NCI-H460 (cell line): ENCODE data around the gene PDK4. TPM values are rescaled to one million over a fixed set of nuclear protein-coding genes. Genes with fewer than 3 reads are reported as not detected.
"Not testable (repeated sequence)": the region's sequence is repeated elsewhere in the genome, so short reads cannot be mapped to it uniquely, and the experiment has no call there.

ENCODE experiments used
- DNase-seq: peaks from one replicate; pipeline ENCODE4 v3.0.0-alpha.2; 2016; ENCODE audit warnings: low read depth; ENCODE audit errors: extremely low read depth
- total RNA-seq: library from RNA; depleted of rRNA; stranded (reverse); fragments of >200 nt; shearing (Covaris generic); gene quantifications from 2 replicates; pipeline ENCODE4 v1.2.3, GENCODE V29; 2014

The PDK4 gene
- total RNA-seq, 1 experiment from 2014 or later, result 6.2 TPM

- no peak for DNase-seq
Observed at GRCh38 chr7:95579318-95579717, 17.0 kb downstream of the PDK4 start.

- no peak for DNase-seq
Observed at GRCh38 chr7:95578299-95578855, 17.9 kb downstream of the PDK4 start.

- no peak for DNase-seq
Observed at GRCh38 chr7:95577137-95577536, 19.2 kb downstream of the PDK4 start.

DNA sequence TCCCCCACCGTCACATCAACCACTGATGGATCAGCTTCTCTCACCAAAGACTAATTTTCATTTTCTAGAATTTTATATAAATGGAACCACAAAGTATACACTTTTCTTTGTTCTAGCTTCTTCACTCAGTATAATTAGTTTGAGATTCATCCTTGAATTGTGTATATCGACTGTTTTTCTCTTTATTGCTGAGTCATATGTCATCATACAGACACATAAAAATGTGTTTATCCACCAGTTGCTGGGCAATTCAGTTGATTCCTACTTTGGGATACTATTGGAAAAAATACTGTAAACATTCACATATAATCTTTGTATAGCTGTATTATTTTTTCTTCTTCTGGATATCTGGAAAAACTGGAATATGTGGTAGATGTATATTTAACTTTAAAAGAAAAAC lies 26.6 kb downstream of the PDK4 start:
- no peak for DNase-seq

- DNase-seq, result no peak
Observed at GRCh38 chr7:95560674-95561073, 35.6 kb downstream of the PDK4 start.

- no peak for DNase-seq
Observed at GRCh38 chr7:95558864-95559263, 37.5 kb downstream of the PDK4 start.

GRCh38 chr7:95556777-95557176 lies 39.5 kb downstream of the PDK4 start:
- no peak for DNase-seq

DNA sequence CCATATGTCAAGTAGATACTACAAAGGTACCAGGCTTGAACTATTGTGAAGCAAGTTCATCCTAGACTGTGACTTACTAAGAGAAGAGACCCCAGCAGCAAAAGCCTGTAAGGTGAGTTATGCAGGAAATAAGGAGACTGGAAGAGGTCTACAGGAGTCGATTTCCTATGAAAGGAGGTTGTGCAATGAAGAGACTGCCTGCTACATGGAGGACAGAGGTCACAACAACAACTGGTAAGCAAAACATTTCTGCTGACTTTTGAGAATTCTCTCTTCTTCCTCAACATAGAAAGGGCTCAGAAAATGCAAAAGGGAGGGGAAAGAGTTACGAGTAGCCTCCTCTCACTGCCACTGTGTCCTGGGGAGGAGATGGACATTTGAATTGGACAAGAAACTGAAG lies 42.4 kb downstream of the PDK4 start:
- DNase-seq, result no peak

GRCh38 chr7:95552010-95552926 lies 44.0 kb downstream of the PDK4 start:
- not testable (repeated sequence) for DNase-seq

- DNase-seq, result no peak
Observed at GRCh38 chr7:95550546-95550945, 45.8 kb downstream of the PDK4 start.

GRCh38 chr7:95549818-95550529 lies 46.3 kb downstream of the PDK4 start:
- DNase-seq, result peak; percentile 65

- no peak for DNase-seq
Observed at GRCh38 chr7:95547361-95548348, 48.7 kb downstream of the PDK4 start.

DNA sequence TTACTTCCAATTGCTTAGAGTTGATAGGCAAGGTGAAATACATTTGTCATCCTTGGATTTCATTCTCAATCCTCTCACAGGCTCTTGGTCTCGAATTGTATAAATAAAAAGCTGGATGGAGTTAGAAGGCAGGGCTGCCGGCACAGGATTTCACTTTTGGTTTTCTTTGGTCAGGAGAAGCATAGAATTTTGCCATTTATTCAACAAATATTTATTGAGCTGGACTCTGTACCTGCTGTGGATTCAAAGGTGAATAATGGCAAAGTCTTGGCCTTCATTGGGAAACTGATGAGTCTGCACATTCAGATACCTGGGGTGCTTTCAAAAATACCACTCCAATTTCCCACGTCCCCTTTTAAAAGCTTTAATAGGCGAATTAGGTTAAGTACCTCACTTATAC lies 49.7 kb downstream of the PDK4 start:
- no peak for DNase-seq

DNA sequence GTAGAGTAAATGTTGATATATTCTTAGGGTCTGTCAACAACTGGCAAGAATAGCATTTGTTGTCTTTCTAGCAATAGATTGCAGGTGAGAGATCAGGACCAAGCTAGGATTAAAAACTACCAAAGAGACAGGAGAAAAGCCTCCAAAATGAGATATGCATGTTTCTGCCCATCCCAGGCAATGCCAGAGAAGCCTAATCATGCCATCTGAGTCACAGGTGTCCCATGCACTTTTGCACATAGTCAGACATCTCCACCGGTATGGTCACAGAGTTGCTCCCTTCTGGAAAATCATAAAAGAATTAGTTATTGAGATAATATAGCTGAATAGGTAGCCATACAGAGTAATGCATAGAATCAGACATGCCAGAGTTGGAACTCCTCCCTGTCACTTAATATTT lies 50.6 kb downstream of the PDK4 start:
- peak; percentile 6 for DNase-seq

DNA sequence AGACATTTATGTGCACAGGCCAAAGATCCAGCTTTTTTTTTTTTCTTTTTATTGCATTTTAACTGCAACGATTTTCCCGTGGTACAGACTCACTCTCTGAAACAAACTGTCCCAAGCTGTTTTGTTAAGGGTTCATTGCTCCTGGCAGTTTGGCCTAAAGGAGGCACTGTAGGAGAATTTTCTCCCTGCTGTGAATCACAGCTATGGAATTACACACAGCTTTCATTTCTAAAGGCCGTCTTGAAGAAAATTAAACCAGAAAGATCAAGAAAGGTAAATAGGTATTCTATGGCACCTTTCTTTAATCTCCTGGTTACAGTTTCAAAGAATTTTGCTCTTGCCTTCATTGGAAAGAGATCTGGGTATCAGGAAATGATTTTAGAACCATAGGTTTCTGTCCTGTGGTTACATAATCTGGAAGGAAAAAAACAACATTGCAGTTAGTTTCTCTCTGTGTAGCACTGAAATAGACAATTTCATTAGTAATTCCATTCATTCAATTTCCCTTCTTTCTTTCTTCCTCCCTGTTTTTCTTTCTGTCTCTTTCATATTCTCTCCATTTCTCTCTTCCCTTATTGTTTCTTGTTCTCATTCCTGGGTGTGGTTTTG lies 51.2 kb downstream of the PDK4 start:
- DNase-seq, result peak; percentile 62

GRCh38 chr7:95544171-95544570 lies 52.1 kb downstream of the PDK4 start:
- no peak for DNase-seq

DNA sequence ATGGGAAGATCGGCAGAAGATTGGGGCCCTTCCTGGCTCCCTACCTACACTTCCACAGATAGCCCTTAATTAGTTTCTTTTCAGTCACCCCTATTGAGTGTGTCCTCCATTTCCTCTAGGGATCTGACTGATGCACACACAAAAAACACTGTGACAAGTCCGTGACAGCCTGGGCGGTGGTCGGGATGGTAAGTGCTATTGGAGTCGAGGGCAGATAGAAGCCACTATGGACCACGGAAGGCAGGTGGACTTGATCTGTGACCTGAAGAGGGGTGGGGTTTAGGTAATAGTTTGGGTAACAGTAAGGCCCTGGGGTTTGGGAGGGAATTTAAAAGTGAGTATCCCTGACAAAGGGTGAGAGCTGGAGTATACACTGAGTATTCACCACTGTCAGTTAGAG lies 53.0 kb downstream of the PDK4 start:
- no peak for DNase-seq

DNA sequence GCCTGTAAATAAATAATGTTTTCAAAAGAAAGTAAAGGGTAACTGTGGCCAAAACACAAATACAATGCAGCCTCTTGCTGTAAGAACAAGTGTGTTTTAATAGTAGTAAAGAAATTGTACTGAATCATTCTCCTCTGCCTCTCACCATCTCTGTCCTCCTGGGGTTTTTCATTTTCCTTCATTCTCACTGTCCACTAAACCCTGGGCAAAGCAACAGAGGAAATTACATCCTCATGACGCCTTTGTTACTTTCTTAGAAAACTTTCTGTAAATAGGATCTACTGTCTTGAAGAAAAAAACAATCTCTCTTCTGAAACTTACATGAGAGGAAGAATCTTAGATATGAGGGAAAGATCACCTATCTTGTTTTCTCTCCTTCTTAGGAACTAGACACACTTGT lies 56.0 kb downstream of the PDK4 start:
- no peak for DNase-seq

DNA sequence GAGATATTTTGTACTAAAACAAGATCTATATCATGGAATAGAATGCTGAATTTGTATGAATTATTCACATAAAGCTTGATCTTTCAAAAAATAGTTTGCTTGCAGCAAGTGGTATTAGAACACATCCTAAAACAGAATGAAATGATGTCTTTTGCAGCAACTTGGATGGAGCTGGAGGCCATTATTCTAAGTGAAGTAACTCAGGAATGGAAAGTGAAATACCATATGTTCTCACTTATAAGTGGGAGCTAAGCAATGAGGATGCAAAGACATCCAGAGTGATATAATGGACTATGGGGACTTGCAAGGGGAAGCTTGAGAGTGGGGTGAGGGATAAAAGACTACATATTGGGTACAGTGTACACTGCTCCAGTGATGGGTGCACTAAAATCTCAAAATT lies 56.9 kb downstream of the PDK4 start:
- no peak for DNase-seq

- no peak for DNase-seq
Observed at GRCh38 chr7:95537468-95537867, 58.8 kb downstream of the PDK4 start.
